HG03025 (cell line): Measurements from ENCODE around the gene ASCL5.
A peak's percentile ranks its signal among the peaks of the same experiment; 100 is the strongest.

Source experiments
- ATAC-seq: cut with Tn5 transposase; IDR thresholded peaks from one replicate; pipeline ENCODE4 v1.9.1; 2021; ENCODE audit warnings: mild to moderate bottlenecking, moderate library complexity; ENCODE audit not compliant: unreplicated experiment, low FRiP score

Gene ASCL5

GRCh38 chr1:201137579-201138310, 10.8 kb upstream of the ASCL5 start:
- no peak for ATAC-seq

GRCh38 chr1:201137024-201137392, 10.0 kb upstream of the ASCL5 start:
- no peak for ATAC-seq

GRCh38 chr1:201136355-201137023, 9.5 kb upstream of the ASCL5 start:
- ATAC-seq = no peak

- ATAC-seq = no peak
These were observed 7.4 kb upstream of the ASCL5 start for GRCh38 chr1:201134405-201134804.

- no peak for ATAC-seq
These were observed 4.4 kb upstream of the ASCL5 start for GRCh38 chr1:201131398-201131797.

- ATAC-seq = no peak
These were observed 2.0 kb upstream of the ASCL5 start for GRCh38 chr1:201128962-201129361.

- no peak for ATAC-seq
These were observed 1.5 kb upstream of the ASCL5 start for GRCh38 chr1:201128476-201128875.

GRCh38 chr1:201127755-201128455, 921 bp upstream of the ASCL5 start:
- no peak for ATAC-seq

GRCh38 chr1:201126463-201126831, 537 bp downstream of the ASCL5 start:
- no peak for ATAC-seq

GRCh38 chr1:201125800-201126199, 1.2 kb downstream of the ASCL5 start:
- ATAC-seq = no peak

- ATAC-seq = no peak
These were observed 2.0 kb downstream of the ASCL5 start for GRCh38 chr1:201125019-201125418.

GRCh38 chr1:201123866-201124265, 3.1 kb downstream of the ASCL5 start:
- no peak for ATAC-seq

- no peak for ATAC-seq
These were observed 4.5 kb downstream of the ASCL5 start for GRCh38 chr1:201122321-201122957.

GRCh38 chr1:201119206-201120197, 7.5 kb downstream of the ASCL5 start:
- no peak for ATAC-seq

- no peak for ATAC-seq
These were observed 10.9 kb downstream of the ASCL5 start for GRCh38 chr1:201116091-201116490.

- no peak for ATAC-seq
These were observed 11.5 kb downstream of the ASCL5 start for GRCh38 chr1:201115390-201115937.

GRCh38 chr1:201114245-201115131, 12.5 kb downstream of the ASCL5 start:
- ATAC-seq = peak; percentile 68

- ATAC-seq = no peak
These were observed 13.3 kb downstream of the ASCL5 start for GRCh38 chr1:201113451-201114244.
